H1 (cell line): ENCODE data around the gene VIM.

Experiments used
- CEBPB ChIP-seq: IDR thresholded peaks from 2 replicates; pipeline ENCODE4 v1.6.1; 2012; ENCODE audit warnings: low read depth, low read length
- GABPA ChIP-seq: IDR thresholded peaks from 2 replicates; pipeline ENCODE4 v1.6.1; 2011; ENCODE audit warnings: mild to moderate bottlenecking, low read length, moderate library complexity, borderline replicate concordance; ENCODE audit not compliant: insufficient read depth
- GTF2F1 ChIP-seq: IDR thresholded peaks from 2 replicates; pipeline ENCODE4 v1.6.1; 2012; ENCODE audit warnings: low read depth, low read length, improper control_type of control experiment, borderline replicate concordance
- JUN ChIP-seq: IDR thresholded peaks from 2 replicates; pipeline ENCODE4 v1.6.1; 2011; ENCODE audit warnings: low read depth, mild to moderate bottlenecking, improper control_type of control experiment, low read length
- POLR2A ChIP-seq, 2 experiments: IDR thresholded peaks; 1 replicate in 1 of 2; 2 replicates in 1 of 2; pipeline ENCODE4 v1.6.1; 2011; ENCODE audit warnings: low read depth in 2 of 2, low read length in 2 of 2, mild to moderate bottlenecking in 2 of 2; ENCODE audit errors: control extremely low read depth in 1 of 2
- RAD21 ChIP-seq, 2 experiments: IDR thresholded peaks in 1 of 2; conservative IDR thresholded peaks in 1 of 2; 2 replicates each; pipeline ENCODE4 v1.6.1; 2011; ENCODE audit warnings: low read depth in 2 of 2, low read length in 2 of 2, improper control_type of control experiment in 1 of 2, inconsistent platforms in 1 of 2, mild to moderate bottlenecking in 1 of 2, moderate library complexity in 1 of 2
- SIRT6 ChIP-seq: IDR thresholded peaks from one replicate; pipeline ENCODE4 v1.7.1; 2012; ENCODE audit warnings: low read length, inconsistent platforms
- TF ChIP-seq, protein P1 (sequence below), 3 experiments: IDR thresholded peaks; 1 replicate in 2 of 3; 2 replicates in 1 of 3; pipeline versions ENCODE4 v1.5.1 to v1.6.1; 2011; ENCODE audit warnings: low read length in 3 of 3, mild to moderate bottlenecking in 3 of 3, inconsistent platforms in 2 of 3, low read depth in 1 of 3, moderate library complexity in 1 of 3; ENCODE audit not compliant: insufficient read depth in 1 of 3; ENCODE audit errors: control extremely low read depth in 1 of 3
- TF ChIP-seq, protein P2 (sequence below): IDR thresholded peaks from 2 replicates; pipeline ENCODE4 v1.6.1; 2011; ENCODE audit warnings: low read length, improper control_type of control experiment

DNA sequence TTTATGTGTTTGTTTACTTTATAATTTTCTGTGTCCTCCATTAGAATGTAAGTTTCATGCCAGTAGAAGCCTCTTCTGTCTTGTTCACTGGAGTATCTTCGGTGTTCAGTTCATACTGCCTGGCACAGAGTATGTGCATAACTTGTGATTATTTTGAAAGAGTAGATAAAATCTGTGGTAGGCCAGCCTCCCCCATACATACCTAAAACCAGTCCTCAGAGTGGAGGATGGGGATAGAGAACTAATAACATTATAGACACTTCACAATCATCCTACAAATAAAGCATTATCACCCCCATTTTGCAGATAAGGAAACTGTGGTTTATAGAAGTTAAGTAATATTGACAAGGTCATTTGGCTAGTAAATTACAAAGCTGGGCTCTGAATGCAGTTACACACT, 28.0 kb downstream of the VIM start:
- TF ChIP-seq SIRT6 (no peak), CEBPB (no peak), GABPA (no peak), POLR2A (IDR thresholded peaks at IDR 0.05; ENCODE audit: control extremely low read depth in 1 of 2, low read depth in 2 of 2, low read length in 2 of 2) (no peak), GTF2F1 (no peak), RAD21 (IDR thresholded peaks at IDR 0.05 in 1 of 2, conservative IDR thresholded peaks at IDR 0.05 in 1 of 2; ENCODE audit: low read depth in 2 of 2, low read length in 2 of 2) (no peak), JUN (no peak)
- TF ChIP-seq, protein P1, sequence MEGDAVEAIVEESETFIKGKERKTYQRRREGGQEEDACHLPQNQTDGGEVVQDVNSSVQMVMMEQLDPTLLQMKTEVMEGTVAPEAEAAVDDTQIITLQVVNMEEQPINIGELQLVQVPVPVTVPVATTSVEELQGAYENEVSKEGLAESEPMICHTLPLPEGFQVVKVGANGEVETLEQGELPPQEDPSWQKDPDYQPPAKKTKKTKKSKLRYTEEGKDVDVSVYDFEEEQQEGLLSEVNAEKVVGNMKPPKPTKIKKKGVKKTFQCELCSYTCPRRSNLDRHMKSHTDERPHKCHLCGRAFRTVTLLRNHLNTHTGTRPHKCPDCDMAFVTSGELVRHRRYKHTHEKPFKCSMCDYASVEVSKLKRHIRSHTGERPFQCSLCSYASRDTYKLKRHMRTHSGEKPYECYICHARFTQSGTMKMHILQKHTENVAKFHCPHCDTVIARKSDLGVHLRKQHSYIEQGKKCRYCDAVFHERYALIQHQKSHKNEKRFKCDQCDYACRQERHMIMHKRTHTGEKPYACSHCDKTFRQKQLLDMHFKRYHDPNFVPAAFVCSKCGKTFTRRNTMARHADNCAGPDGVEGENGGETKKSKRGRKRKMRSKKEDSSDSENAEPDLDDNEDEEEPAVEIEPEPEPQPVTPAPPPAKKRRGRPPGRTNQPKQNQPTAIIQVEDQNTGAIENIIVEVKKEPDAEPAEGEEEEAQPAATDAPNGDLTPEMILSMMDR (IDR thresholded peaks at IDR 0.05; ENCODE audit: control extremely low read depth in 1 of 3, insufficient read depth in 1 of 3, low read depth in 1 of 3, low read length in 3 of 3): no peak
- TF ChIP-seq, protein P2, sequence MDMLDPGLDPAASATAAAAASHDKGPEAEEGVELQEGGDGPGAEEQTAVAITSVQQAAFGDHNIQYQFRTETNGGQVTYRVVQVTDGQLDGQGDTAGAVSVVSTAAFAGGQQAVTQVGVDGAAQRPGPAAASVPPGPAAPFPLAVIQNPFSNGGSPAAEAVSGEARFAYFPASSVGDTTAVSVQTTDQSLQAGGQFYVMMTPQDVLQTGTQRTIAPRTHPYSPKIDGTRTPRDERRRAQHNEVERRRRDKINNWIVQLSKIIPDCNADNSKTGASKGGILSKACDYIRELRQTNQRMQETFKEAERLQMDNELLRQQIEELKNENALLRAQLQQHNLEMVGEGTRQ: no peak
